CD14-positive monocyte (primary cell): ENCODE measurements around the gene PDCD2L. TPM values are rescaled to one million over a fixed set of nuclear protein-coding genes. Genes with fewer than 3 reads are reported as not detected.

Source experiments
- DNase-seq, 3 donors: peaks; one replicate each; pipeline ENCODE4 v3.0.0-alpha.2; 2011 to 2022
- H2AFZ ChIP-seq: 2 replicates; pipeline ENCODE4 v1.6.0; 2012; ENCODE audit warnings: mild to moderate bottlenecking, low read depth, low read length, inconsistent platforms; ENCODE audit not compliant: insufficient read depth, poor library complexity, severe bottlenecking
- H3K27ac ChIP-seq, 2 donors: 1 replicate in 1 of 2; 2 replicates in 1 of 2; pipeline ENCODE4 v1.5.1; 2012 to 2013; ENCODE audit warnings: low read length in 2 of 2, control low read depth in 1 of 2, inconsistent platforms in 1 of 2, low read depth in 1 of 2, mild to moderate bottlenecking in 1 of 2
- H3K27me3 ChIP-seq, 2 donors: one replicate each; pipeline versions ENCODE4 v1.6.0 to v1.6.1; 2011 to 2013; ENCODE audit warnings: low read length in 2 of 2; ENCODE audit not compliant: control insufficient read depth in 2 of 2, insufficient read depth in 2 of 2
- H3K36me3 ChIP-seq, 2 donors: replicated peaks in 1 of 2; 1 replicate in 1 of 2; 2 replicates in 1 of 2; pipeline versions ENCODE4 v1.5.1 to v1.6.1; 2012 to 2013; ENCODE audit warnings: low read length in 2 of 2, control low read depth in 1 of 2, inconsistent platforms in 1 of 2, mild to moderate bottlenecking in 1 of 2; ENCODE audit not compliant: insufficient read depth in 2 of 2, control insufficient read depth in 1 of 2
- H3K4me1 ChIP-seq, 2 donors: 1 replicate in 1 of 2; 2 replicates in 1 of 2; pipeline versions ENCODE4 v1.5.1 to v1.6.1; 2012 to 2013; ENCODE audit warnings: low read length in 2 of 2, control low read depth in 1 of 2, inconsistent platforms in 1 of 2, mild to moderate bottlenecking in 1 of 2, moderate library complexity in 1 of 2; ENCODE audit not compliant: insufficient read depth in 2 of 2, control insufficient read depth in 1 of 2
- H3K4me2 ChIP-seq: replicated peaks from 2 replicates; pipeline ENCODE3; 2012; ENCODE audit warnings: low read length, moderate library complexity, mild to moderate bottlenecking; ENCODE audit not compliant: poor library complexity, severe bottlenecking; ENCODE audit errors: extremely low read depth
- H3K4me3 ChIP-seq, 3 experiments: fragments of 200-600 bp in 1 of 3; sonication (generic) in 1 of 3; replicated peaks in 1 of 3; 1 replicate in 2 of 3; 2 replicates in 1 of 3; pipeline ENCODE4 v1.5.1; 2011 to 2013; ENCODE audit warnings: low read length in 3 of 3, mild to moderate bottlenecking in 3 of 3, control low read depth in 2 of 3, low read depth in 2 of 3, inconsistent platforms in 1 of 3, moderate library complexity in 1 of 3
- H3K79me2 ChIP-seq: 2 replicates; pipeline ENCODE4 v1.6.0; 2012; ENCODE audit warnings: mild to moderate bottlenecking, control low read depth, inconsistent platforms, low read length, moderate library complexity; ENCODE audit not compliant: insufficient read depth
- H3K9ac ChIP-seq: 2 replicates; pipeline ENCODE4 v1.6.0; 2017; ENCODE audit warnings: low read length, mild to moderate bottlenecking; ENCODE audit not compliant: insufficient read depth, poor library complexity, severe bottlenecking
- H3K9me3 ChIP-seq, 2 donors: replicated peaks in 1 of 2; 1 replicate in 1 of 2; 2 replicates in 1 of 2; pipeline versions ENCODE4 v1.5.1 to v1.6.1; 2012 to 2013; ENCODE audit warnings: low read length in 2 of 2, control low read depth in 1 of 2; ENCODE audit not compliant: control insufficient read depth in 1 of 2, insufficient read depth in 1 of 2
- H4K20me1 ChIP-seq: 2 replicates; pipeline ENCODE4 v1.6.0; 2012; ENCODE audit warnings: mild to moderate bottlenecking, low read length, control low read depth, moderate library complexity; ENCODE audit not compliant: insufficient read depth
- H3K27ac Mint-ChIP-seq, 7 donors: one replicate each; pipeline ENCODE4 v1.8.0; 2020; ENCODE audit warnings: mild to moderate bottlenecking in 7 of 7, mixed read lengths in 7 of 7, moderate library complexity in 6 of 7, inconsistent platforms in 2 of 7
- H3K27me3 Mint-ChIP-seq, 3 donors: one replicate each; pipeline ENCODE4 v1.8.0; 2021 to 2022; ENCODE audit warnings: low read depth in 3 of 3, mild to moderate bottlenecking in 3 of 3, mixed read lengths in 3 of 3, moderate library complexity in 3 of 3, inconsistent platforms in 1 of 3
- H3K36me3 Mint-ChIP-seq, 2 donors: one replicate each; pipeline ENCODE4 v1.8.0; 2020; ENCODE audit warnings: mixed read lengths in 2 of 2, inconsistent platforms in 1 of 2, mild to moderate bottlenecking in 1 of 2
- H3K4me1 Mint-ChIP-seq: one replicate; pipeline ENCODE4 v1.8.0; 2020; ENCODE audit warnings: mild to moderate bottlenecking, mixed read lengths
- H3K4me3 Mint-ChIP-seq, 2 donors: one replicate each; pipeline ENCODE4 v1.8.0; 2020; ENCODE audit warnings: mild to moderate bottlenecking in 2 of 2, mixed read lengths in 2 of 2, moderate library complexity in 1 of 2
- H3K9me3 Mint-ChIP-seq, 7 donors: one replicate each; pipeline ENCODE4 v1.8.0; 2020 to 2022; ENCODE audit warnings: mixed read lengths in 7 of 7, mild to moderate bottlenecking in 6 of 7, moderate library complexity in 6 of 7, inconsistent platforms in 2 of 7
- CTCF ChIP-seq: fragments of 200-600 bp; IDR thresholded peaks from one replicate; pipeline ENCODE4 v1.8.0; 2022; ENCODE audit warnings: antibody characterized with exemption, mild to moderate bottlenecking
- WGBS: methylation state at CpG from one replicate; pipeline ENCODE4 v1.1.5; 2013; ENCODE audit warnings: missing lambda C conversion rate; ENCODE audit not compliant: insufficient coverage; 5-methylcytosine and 5-hydroxymethylcytosine counted together
- intact Hi-C, 2 donors: fragments of 100-400 bp; cut with micrococcal nuclease; formaldehyde crosslinking; loops; one replicate each; pipeline versions ENCODE4 v1.15.0 to v1.15.1; 2023
- polyA plus RNA-seq, 3 donors: library from polyadenylated mRNA; depleted of rRNA in 1 of 3; unstranded in 2 of 3; stranded (reverse) in 1 of 3; fragments of 300-500 nt in 2 of 3; fragments of >200 nt in 1 of 3; fragmentation: Illumina TruSeq in 2 of 3; gene quantifications; 1 replicate in 2 of 3; 2 replicates in 1 of 3; pipeline ENCODE4 v1.2.3, GENCODE V29; 2012 to 2021

The PDCD2L gene
- polyA plus RNA-seq, 3 donors = 3.1 to 5.0 (median 4.9) TPM

- TF ChIP-seq CTCF = no peak
- Histone ChIP-seq H4K20me1 (no peaks in the 10 kb centered on the region), H3K79me2 (no peaks in the 10 kb centered on the region), H3K9me3 (no peaks in the 10 kb centered on the region), H3K27ac (no peak overlapping the region), H3K27me3 (no peaks in the 10 kb centered on the region), H3K9ac (no peak overlapping the region), H3K4me1 (peaks cover 26 to 32% of the 10 kb centered on the region in 2 donors), H3K36me3 (peaks cover 52 to 66% of the 10 kb centered on the region in 2 donors), H2AFZ (no peak overlapping the region), H3K4me3 (no peak overlapping the region), H3K4me2 (no peak overlapping the region)
- H3K36me3 Mint-ChIP-seq = peaks cover 41 to 56% of the 10 kb centered on the region in 2 donors
- peaks cover 29% of the 10 kb centered on the region for H3K4me1 Mint-ChIP-seq
- intact Hi-C loops = no loop called here
- WGBS = 96% methylated on average over 5 of the region's 8 CpGs
- no peaks in the 10 kb centered on the region for H3K9me3 Mint-ChIP-seq
- H3K27ac Mint-ChIP-seq = peak overlapping the region in 1 of 7 donors; percentile 27
- H3K4me3 Mint-ChIP-seq = no peak overlapping the region
- peaks cover 0 to 2% (median 0%) of the 10 kb centered on the region in 3 donors for H3K27me3 Mint-ChIP-seq
- DNase-seq = no peak
Observed at GRCh38 chr19:34471906-34472700, 67.9 kb downstream of the PDCD2L start.

- H3K36me3 ChIP-seq = peaks cover 29 to 43% of the 10 kb centered on the region in 2 donors
- H3K27me3 ChIP-seq = peaks cover 9 to 16% of the 10 kb centered on the region in 2 donors
- no peaks in the 10 kb centered on the region for H3K79me2 ChIP-seq
- no peak overlapping the region for H3K9ac ChIP-seq
- H3K4me3 ChIP-seq = no peak overlapping the region
- no peak overlapping the region for H2AFZ ChIP-seq
- TF ChIP-seq CTCF = no peak
- intact Hi-C loops = no loop called here
- H3K36me3 Mint-ChIP-seq = peaks cover 25 to 36% of the 10 kb centered on the region in 2 donors
- H3K4me3 Mint-ChIP-seq = peak overlapping the region in 1 of 2 donors; percentile 11
- H3K4me1 Mint-ChIP-seq = peaks cover 29% of the 10 kb centered on the region
- peaks cover 26 to 32% of the 10 kb centered on the region in 2 donors for H3K4me1 ChIP-seq
- H4K20me1 ChIP-seq = no peaks in the 10 kb centered on the region
- H3K9me3 Mint-ChIP-seq = peaks cover 0 to 3% (median 0%) of the 10 kb centered on the region in 7 donors
- peak overlapping the region; percentile 73 to 88 (median 82) for H3K27ac Mint-ChIP-seq
- WGBS = 43% methylated on average over 1 of the region's 4 CpGs
- H3K27me3 Mint-ChIP-seq = peaks cover 11 to 21% (median 15%) of the 10 kb centered on the region in 3 donors
- peak overlapping the region in 1 of 2 donors; percentile 79 for H3K27ac ChIP-seq
- DNase-seq = no peak
- H3K9me3 ChIP-seq = no peaks in the 10 kb centered on the region
- peak overlapping the region; percentile 40 for H3K4me2 ChIP-seq
Observed at GRCh38 chr19:34474233-34474989, 70.2 kb downstream of the PDCD2L start.
